NCI-H774 (cell line): ENCODE results near the gene RUNX2.

Experiments
- DNase-seq: peaks from one replicate; lab custom pipeline; 2025; lab: John Stamatoyannopoulos, UW

The RUNX2 gene

GRCh38 chr6:45709781-45710220, 381.7 kb downstream of the RUNX2 start:
- no peak for DNase-seq

GRCh38 chr6:45710304-45710821, 382.2 kb downstream of the RUNX2 start:
- DNase-seq = no peak

- DNase-seq = no peak
These were observed 383.9 kb downstream of the RUNX2 start for GRCh38 chr6:45712076-45712475.

GRCh38 chr6:45712786-45713185, 384.7 kb downstream of the RUNX2 start:
- no peak for DNase-seq
